HepG2 (cell line): Measurements from ENCODE around the gene ALKBH2. TPM values are rescaled to one million over a fixed set of nuclear protein-coding genes. Genes with fewer than 3 reads are reported as not detected.

Experiments used
- BCLAF1 ChIP-seq: fragments of 450-650 bp; IDR thresholded peaks from 2 replicates; pipeline ENCODE4 v1.6.1; 2017; ENCODE audit warnings: mild to moderate bottlenecking
- CREM ChIP-seq, 2 experiments: sonication (generic) in 1 of 2; formaldehyde crosslinking in 1 of 2; IDR thresholded peaks; 2 replicates each; pipeline versions ENCODE4 v1.4.0 to v1.6.1; 2016 to 2020; ENCODE audit warnings: antibody characterized with exemption in 1 of 2, mild to moderate bottlenecking in 1 of 2, missing genetic modification reagents in 1 of 2
- FOXO1 ChIP-seq: sonication (generic); formaldehyde crosslinking; IDR thresholded peaks from 2 replicates; pipeline ENCODE4 v1.4.0; 2020; ENCODE audit warnings: missing genetic modification reagents
- GATAD1 ChIP-seq: IDR thresholded peaks from 2 replicates; pipeline ENCODE4 v1.6.1; 2016; ENCODE audit warnings: missing genetic modification reagents, missing compliant biosample characterization
- HMGXB4 ChIP-seq, 2 experiments: sonication (generic) in 1 of 2; formaldehyde crosslinking in 1 of 2; IDR thresholded peaks; 2 replicates each; pipeline versions ENCODE4 v1.4.0 to v1.6.1; 2018 to 2020; ENCODE audit warnings: missing genetic modification reagents in 2 of 2, borderline replicate concordance in 1 of 2, low read depth in 1 of 2, mild to moderate bottlenecking in 1 of 2, missing biosample characterization in 1 of 2
- HNF1A ChIP-seq, 2 experiments: sonication (generic) in 1 of 2; formaldehyde crosslinking in 1 of 2; IDR thresholded peaks; 2 replicates each; pipeline versions ENCODE4 v1.4.0 to v1.6.1; 2016 to 2020; ENCODE audit warnings: borderline replicate concordance in 1 of 2, low read depth in 1 of 2, mild to moderate bottlenecking in 1 of 2, missing genetic modification reagents in 1 of 2
- MXD3 ChIP-seq: IDR thresholded peaks from 2 replicates; pipeline ENCODE4 v1.6.1; 2016; ENCODE audit warnings: mild to moderate bottlenecking, missing biosample characterization, missing genetic modification reagents
- PPARG ChIP-seq: conservative IDR thresholded peaks from 2 replicates; pipeline ENCODE4 v1.6.1; 2016; ENCODE audit warnings: missing biosample characterization, missing genetic modification reagents
- SSRP1 ChIP-seq: IDR thresholded peaks from 2 replicates; pipeline ENCODE4 v1.6.1; 2016; ENCODE audit warnings: control low read depth
- ZFP37 ChIP-seq: sonication (generic); formaldehyde crosslinking; IDR thresholded peaks from 2 replicates; pipeline ENCODE4 v1.4.0; 2020; ENCODE audit warnings: missing genetic modification reagents, borderline replicate concordance
- ZNF264 ChIP-seq: sonication (generic); formaldehyde crosslinking; IDR thresholded peaks from 2 replicates; pipeline ENCODE4 v1.4.0; 2020; ENCODE audit warnings: missing genetic modification reagents
- ZNF574 ChIP-seq: sonication (generic); formaldehyde crosslinking; IDR thresholded peaks from 2 replicates; pipeline ENCODE4 v1.4.0; 2020; ENCODE audit warnings: missing genetic modification reagents
- ZNF761 ChIP-seq: sonication (generic); formaldehyde crosslinking; conservative IDR thresholded peaks from 2 replicates; pipeline ENCODE4 v1.4.0; 2020; ENCODE audit warnings: mild to moderate bottlenecking, missing genetic modification reagents
- ZNF768 ChIP-seq: sonication (generic); formaldehyde crosslinking; IDR thresholded peaks from 2 replicates; pipeline ENCODE4 v1.4.0; 2020; ENCODE audit warnings: missing genetic modification reagents
- ZSCAN31 ChIP-seq: sonication (generic); formaldehyde crosslinking; IDR thresholded peaks from 2 replicates; pipeline ENCODE4 v1.5.0; 2020; ENCODE audit warnings: low read depth, mild to moderate bottlenecking, missing genetic modification reagents
- polyA plus RNA-seq, 8 experiments: library from polyadenylated mRNA; depleted of rRNA in 3 of 8; stranded (reverse) in 7 of 8; unstranded in 1 of 8; fragments of >200 nt; fragmentation: Illumina TruSeq in 4 of 8; extraction: Trizol in 4 of 8; gene quantifications; 2 replicates each; pipeline versions ENCODE4 v1.2.1 to v1.2.3, GENCODE V29; 2011 to 2016; ENCODE audit warnings: low read depth in 4 of 8, missing spikeins in 1 of 8, mixed read lengths in 1 of 8; ENCODE audit not compliant: insufficient read depth in 1 of 8
- total RNA-seq, 5 experiments: library from RNA; depleted of rRNA; stranded (reverse); fragments of >200 nt; fragmentation: Illumina TruSeq; extraction: Trizol; gene quantifications; 2 replicates each; pipeline ENCODE4 v1.2.3, GENCODE V29; 2016; ENCODE audit warnings: low read depth in 1 of 5

ALKBH2 gene
- total and polyA plus RNA-seq, 2 of the 13 experiments (the other 11 are each of a cell fraction or from before 2014, with no cell fraction given) = 21.0 to 40.5 TPM

GRCh38 chr12:109065154-109065852 lies 28.0 kb downstream of the ALKBH2 start (continued):
- no peak for TF ChIP-seq BCLAF1
- peak; percentile 91 for TF ChIP-seq HNF1A (IDR thresholded peaks at IDR 0.05; ENCODE audit: low read depth)
- TF ChIP-seq HNF1A (CRISPR knock-in tag; IDR thresholded peaks at IDR 0.05; ENCODE audit: borderline replicate concordance) = peak; percentile 91
- TF ChIP-seq FOXO1 (CRISPR knock-in tag) = no peak
- TF ChIP-seq ZFP37 (CRISPR knock-in tag) = no peak
- TF ChIP-seq ZSCAN31 (CRISPR knock-in tag) = no peak
- TF ChIP-seq MXD3 (CRISPR knock-in tag) = no peak
- peak; percentile 78 for TF ChIP-seq PPARG (CRISPR knock-in tag)
- TF ChIP-seq SSRP1 (CRISPR knock-in tag) = 0 out of 2 replicates have a peak, but pooled peaks have one; percentile 21
- no peak for TF ChIP-seq ZNF768 (CRISPR knock-in tag)
- 0 out of 2 replicates have a peak, but pooled peaks have one; percentile 28 for TF ChIP-seq CREM (IDR thresholded peaks at IDR 0.05)
- no peak for TF ChIP-seq CREM (CRISPR knock-in tag; IDR thresholded peaks at IDR 0.05)
- 0 out of 2 replicates have a peak, but pooled peaks have one; percentile 32 for TF ChIP-seq ZNF264
- peak; percentile 32; the same call in 1 of the 2 replicates for TF ChIP-seq GATAD1 (CRISPR knock-in tag)
- TF ChIP-seq ZNF761 (CRISPR knock-in tag) = no peak
- TF ChIP-seq HMGXB4 (CRISPR knock-in tag; IDR thresholded peaks at IDR 0.05; ENCODE audit: borderline replicate concordance in 1 of 2, low read depth in 1 of 2) = 0 out of 4 replicates have a peak, but pooled peaks of 1 of the 2 experiments have one; percentile 55
- TF ChIP-seq ZNF574 = peak; percentile 44; the same call in 1 of the 2 replicates
